HK-2 (cell line): ENCODE results near the gene SCARB1.

Experiments
- DNase-seq: peaks from one replicate; pipeline ENCODE4 v3.0.0-alpha.2; 2018; ENCODE audit not compliant: unreplicated experiment

The SCARB1 gene

DNA sequence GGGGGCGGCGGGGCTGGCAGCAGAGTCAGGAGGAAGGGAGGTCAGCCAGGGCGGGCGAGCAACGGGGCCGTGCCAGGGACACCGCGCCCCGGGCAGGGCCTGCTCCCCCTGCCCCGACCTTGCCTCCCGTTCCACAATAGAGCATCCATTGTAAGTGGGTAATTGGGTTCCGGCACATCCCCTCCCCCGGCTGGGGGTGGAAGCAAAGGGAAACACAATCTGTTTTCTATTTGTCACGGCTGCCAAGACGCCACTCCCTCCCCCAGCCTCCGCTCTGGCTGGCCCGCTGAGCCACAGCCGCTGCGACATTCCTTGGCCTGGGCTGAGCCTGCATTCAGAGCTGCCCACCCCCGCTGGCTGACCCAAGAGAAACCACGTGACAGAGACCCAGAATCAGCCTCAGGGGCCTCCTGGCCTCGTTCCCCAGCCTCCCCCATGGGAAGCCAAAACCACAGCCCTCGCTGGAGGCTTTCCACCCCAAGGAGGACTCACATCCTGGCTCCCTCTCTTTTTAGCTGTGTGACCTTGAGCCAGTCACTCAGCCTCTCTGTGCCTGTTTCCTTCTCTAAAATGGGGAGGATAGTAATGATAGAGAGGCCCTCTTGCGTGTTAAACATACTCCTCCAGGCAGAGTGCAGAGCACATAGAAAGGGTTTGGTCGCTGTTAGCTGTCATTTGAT is 117.6 kb downstream of the SCARB1 start:
- DNase-seq = peak; percentile 87

DNA sequence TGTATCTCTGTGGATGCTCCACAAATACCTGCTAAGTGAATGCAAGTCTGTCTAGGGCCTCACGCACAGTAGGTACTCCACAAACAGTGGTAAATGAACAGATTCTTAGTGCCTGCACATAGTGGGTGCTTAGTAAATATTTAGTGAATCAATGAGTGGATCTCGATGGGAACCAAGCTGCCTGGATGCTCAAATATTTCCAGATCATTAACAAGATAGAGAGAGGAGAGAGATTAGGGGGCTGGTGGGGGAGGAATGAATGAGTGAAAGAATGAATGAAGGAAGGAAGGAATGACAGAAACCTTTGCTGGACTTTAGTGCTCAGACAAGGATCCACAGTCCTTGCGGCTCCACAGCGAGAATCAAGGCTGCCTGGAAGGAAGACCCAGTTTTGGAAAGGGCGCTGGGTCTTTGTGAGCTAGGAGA is 118.2 kb downstream of the SCARB1 start:
- no peak for DNase-seq

DNA sequence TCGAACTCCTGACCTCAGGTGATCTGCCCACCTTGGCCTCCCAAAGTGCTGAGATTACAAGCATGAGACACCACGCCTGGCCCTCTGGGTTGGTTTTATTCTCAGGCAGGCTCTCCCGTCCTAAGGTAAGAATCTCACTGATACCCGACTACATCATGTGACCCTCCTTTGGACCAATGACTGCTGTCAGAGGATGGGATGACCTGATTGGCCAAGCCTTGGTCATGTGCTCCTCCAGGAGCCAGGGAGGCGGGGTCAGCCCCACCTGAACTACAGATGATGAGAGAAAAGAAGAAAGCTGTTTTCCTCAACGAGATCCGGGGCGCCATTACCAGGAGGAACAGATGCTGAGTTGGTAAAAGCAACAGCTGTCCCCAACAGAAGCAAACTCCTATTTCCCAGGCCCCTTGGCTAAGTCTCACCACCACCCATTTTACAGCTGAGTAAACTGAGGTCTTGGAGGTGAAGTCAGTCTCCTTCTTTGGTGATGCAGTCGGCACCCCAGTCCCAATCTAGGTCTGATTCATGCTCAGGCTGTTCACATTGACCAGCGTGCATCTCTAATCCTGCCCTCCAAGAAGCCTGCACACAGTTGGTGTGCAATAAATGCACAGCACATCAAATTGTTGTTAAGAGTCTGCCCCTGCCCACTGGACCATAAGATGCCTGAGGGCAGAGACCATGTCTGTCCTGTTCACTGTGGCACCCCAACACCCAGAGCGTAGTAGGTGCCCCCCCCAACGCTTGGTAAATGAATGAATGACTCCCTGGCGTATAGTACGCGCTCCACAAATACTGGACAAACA is 118.8 kb downstream of the SCARB1 start:
- no peak for DNase-seq

DNA sequence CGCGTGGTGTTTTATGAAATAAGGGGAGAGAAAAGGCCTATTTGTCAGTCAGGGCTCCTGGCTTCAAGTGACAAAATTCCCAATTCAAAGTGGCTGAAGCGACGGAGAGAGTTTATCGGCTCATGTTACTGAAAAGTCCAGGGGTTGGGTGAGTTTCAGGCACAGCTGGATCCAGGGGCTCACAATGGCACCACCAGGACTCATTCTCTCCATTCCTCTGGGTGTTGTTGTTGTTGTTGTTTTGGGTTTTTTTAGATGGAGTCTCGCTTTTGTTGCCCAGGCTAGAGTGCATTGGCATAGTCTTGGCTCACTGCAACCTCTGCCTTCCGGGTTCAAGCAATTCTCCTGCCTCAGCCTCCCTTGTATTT is 119.4 kb downstream of the SCARB1 start:
- DNase-seq = no peak

DNA sequence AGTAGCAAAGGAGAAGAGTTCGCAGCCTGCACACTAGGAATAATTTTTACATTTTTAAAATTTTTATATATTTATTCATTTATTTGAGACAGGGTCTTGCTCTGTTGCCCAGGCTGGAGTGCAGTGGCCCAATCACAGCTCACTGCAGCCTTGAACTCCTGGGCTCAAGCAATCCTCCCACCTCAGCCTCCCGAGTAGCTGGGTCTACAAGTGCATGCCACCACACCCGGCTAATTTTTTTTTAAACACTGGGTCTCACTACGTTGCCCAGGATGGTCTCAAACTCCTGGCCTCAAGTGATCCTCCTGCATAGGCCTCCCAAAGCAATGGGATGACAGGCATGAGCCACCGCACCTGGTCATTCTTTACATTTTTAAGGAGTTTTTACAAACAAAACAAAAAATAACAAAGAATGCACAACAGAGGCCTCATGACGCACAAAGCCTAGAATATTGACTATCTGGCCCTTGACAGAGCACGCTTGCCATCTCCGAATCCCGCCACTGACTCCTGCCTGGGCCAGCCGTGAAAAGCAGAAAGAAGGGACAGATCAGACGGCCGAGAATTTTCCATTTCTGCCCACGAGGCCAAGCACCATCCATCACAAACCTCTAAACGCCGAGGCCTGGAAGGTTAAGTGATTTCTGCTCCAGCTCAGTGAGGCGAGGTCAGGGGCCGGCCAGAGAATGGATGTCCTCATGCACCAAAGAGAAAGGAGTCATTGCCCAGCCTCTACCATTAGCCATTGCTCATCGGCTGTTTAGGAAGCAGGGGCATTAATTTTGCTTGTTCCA is 120.0 kb downstream of the SCARB1 start:
- DNase-seq = no peak

DNA sequence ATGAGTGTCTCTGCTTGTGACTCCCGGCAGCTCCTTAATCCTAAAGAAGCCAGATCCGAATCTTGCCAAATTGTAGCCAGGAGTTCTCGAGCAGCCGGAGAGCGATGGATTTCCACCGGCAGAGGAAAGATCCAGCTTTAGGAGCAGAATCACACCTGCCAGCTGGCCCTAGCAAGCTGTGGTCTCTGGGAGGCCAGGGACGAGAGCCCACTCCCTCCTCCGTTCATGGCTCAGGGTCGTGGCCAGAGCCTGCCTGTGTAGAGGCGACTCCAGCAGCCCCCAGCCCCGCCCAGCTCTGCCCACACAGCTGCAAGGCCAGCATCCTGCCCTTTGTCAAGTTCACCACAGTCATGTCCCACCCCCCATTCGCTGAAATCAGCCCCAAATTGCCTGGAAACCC is 121.0 kb downstream of the SCARB1 start:
- no peak for DNase-seq

DNA sequence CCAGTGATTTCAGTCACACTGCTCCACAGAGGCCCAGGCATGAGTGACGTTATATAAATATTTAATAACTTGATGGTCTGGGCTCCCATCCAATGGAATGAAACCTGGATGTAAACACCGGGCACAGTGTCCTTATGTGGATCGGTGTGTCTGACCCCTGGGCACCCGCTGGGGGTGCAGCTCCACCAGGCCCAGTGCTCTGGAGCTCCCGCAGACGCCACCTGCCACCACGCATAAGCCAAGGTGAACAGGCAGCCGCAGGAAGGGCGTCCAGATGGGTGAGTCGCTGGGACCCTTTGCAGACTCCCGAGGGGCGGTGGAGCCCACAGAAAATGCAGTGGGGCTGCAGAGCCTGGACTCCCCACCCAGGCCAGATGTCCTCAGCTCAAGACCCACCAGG is 121.6 kb downstream of the SCARB1 start:
- DNase-seq = no peak

DNA sequence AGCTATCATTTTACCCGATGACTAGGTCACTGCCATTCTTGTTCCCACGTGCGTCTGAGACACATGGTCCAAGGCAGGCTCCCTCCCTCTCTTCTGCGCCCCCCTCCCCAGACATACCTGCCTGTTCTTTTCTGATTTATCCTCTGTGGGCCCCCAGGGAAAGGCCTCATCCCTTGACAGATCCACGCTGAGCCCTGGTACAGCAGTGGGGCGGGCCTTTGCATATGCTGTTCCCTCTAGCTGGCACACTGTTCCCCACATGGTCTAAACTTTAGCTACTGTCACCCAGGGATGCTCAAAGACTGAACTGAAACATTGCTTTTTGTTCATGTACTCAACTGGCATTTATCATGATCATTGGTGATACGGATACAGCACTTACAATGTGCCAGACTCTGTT is 122.5 kb downstream of the SCARB1 start:
- no peak for DNase-seq

DNA sequence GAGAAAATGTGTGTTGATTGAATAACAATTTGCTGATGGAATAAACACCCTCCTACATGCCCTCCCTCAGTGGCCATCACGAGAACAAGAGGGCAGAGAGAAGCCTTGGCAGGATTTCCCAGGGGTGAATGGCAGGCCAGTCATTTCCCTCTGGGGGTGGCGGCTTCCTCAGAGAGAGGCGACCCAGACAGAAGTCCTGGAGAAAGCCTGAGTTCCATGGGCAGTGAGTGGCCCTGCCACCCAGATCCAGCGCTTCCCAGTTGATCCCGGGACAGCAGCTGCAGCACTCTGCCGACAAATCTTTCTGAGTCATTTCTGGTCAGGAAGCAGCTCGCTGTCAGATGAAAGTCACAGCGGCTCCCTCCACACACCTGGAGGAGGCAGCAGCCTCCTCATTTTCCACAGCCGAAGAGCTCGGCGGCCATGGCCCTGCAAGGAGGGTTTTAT is 123.0 kb downstream of the SCARB1 start:
- peak; percentile 64 for DNase-seq

DNA sequence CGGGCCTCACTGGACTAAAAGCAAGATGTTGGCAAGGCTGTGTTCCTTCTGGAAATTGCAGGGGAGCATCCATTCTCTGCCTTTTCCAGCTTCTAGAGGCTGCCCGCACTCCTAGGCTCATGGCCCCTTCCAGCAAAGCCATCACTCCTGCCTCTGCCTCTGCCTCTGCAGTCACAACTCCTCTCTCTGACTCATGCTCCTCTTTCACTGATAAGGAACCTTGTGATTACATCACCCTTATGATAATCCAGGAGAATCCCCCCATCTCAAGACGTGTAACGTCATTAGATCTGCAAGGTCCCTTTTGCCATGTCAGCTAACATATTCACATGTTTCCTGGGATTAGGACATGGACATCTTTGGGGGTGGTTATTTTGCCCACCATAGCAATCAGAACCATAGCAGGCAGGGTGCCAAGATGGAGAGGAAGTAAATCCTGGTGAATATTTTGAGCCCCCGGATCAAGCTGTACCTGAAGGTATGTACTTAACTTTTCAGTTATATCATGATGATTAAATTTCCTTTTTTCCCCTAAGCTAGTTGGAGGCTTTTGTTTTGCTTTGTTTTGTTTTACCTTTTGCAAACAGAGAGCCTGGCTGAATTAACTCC is 123.6 kb downstream of the SCARB1 start:
- no peak for DNase-seq

DNA sequence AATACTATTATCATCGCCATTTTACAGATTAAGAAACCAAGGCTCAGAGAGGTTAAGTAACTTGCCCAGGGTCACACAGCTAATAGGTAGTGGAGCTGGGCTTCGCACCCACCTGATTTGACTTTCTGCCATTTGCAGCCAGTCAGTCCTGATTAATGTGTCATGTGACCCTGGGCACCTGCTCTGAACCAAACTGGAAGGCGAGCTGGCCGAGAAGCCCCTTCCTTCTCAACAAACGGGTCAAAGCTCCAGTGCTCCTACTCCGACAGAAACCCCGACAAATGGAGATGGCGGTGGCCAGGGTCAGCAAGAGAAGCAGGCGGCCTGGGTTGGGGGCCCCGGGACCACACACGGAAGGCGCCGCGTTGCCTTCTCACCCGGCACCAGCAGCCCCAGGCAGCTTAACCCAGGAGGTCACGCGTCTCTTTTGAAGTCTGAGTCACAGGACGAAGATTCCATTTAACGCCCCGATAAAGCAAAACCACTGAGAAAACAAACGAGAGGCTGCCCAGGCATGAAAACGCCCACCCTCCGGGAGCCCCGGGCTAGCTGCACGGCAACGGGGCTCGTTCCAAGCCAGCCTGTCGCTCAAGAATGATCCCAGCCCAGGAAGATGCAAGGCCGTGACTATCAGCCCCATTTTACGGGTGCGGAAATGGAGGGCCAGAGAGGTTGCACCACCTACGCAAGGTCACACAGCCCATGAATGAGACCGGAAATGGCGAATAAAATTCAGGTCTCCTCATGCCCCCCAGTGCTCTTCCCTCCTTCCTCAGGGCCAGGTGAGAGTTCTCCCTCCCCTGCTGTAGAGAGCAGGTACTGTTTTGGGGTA is 124.8 kb downstream of the SCARB1 start:
- DNase-seq = no peak

DNA sequence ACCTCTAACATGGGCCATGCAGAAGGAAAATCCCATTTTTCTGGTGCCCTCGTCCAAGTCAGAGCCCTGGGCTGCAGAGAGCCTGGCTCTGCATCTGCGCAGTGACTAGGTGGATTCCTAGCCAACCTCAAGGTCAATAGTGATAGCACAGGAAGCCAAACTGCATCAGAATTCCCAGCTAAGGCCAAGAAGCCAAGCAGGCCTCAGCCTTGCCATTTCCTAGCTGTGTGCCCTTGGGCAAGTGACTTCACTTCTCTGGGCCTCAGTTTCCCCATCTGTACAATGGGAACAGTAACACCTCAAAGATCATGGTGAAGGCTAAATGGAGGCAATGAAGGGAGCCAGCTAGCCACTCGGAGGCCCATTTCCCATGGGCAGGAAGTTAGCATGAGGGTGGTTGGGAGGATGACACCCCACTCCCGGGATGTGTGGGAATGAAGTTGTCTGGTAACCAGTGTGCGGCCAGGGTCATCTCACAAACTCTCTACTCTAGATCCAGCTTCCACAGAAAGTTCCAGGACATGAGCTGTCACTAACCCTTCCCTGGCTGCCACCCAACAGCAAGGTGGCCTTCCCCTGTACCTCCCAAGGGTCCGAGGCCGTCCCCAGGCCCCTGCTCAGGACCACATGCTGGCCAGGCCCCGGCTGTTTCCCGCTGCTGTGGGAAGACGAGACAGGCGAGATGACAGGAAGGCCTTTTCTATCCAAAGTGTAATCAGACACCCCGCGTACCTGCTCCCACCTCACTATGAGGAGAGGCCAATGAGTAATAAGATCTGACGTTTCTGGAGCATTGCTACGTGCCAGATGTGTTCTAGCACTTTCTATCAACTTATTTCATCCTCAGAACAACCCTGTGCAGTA is 125.7 kb downstream of the SCARB1 start:
- DNase-seq = no peak

DNA sequence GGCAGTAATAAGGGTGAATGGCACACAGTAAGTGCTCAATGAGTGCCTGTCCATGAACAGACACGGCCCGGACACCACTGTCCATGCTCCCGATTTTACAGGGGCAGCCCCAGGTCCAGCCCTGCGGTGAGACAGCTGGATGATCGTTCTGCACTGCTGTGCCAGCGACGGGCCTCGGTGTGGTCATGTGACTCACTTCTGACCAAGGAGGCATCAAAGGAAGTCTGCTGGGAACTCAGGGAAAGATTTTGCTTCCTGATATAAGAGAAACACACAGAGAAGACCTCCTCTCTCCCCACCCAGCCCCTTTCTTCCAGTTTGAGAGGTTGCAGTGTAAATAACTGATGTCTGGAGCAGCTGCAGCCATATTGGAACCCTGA is 126.6 kb downstream of the SCARB1 start:
- DNase-seq = peak; percentile 49

DNA sequence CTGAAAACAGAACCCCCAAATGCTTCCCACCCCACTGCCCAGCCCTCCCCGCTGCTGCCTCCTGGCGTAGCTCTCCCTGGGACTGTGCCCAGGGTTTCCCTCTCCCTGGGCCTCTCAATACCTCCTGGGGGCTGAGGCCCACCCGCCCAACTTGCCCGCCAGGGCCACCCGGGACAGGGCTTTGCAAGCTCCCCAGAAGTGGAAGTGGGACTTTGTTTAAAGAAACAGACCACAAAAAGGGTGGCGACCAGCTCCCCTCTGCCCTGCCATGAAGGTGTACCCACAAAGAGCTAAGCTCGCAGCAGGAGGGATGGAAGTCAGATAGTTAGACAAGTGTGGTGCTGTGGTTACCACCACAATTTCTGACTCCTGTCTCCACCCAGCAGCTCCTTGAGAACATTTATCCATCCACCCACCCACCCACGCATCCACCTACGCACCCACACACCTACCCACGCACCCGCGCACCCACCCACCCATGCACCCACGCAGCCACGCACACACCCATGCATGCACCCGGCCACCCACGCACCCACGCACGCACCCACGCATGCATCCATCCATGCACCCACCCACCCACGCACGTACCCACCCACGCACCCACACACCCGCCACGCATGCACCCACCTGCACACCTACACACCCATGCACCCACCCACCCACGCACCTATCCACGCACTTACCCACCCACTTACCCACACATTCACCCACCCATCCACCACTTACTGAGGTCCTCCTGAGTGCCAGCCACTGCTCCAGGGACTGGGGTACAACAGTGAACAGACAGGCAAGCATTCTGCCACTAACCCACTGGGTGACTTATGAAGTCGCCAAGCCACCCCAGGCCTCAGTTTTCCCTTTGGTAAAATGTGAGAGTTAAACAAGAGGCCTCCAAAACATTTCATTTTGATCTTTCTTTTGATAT is 127.3 kb downstream of the SCARB1 start:
- no peak for DNase-seq

DNA sequence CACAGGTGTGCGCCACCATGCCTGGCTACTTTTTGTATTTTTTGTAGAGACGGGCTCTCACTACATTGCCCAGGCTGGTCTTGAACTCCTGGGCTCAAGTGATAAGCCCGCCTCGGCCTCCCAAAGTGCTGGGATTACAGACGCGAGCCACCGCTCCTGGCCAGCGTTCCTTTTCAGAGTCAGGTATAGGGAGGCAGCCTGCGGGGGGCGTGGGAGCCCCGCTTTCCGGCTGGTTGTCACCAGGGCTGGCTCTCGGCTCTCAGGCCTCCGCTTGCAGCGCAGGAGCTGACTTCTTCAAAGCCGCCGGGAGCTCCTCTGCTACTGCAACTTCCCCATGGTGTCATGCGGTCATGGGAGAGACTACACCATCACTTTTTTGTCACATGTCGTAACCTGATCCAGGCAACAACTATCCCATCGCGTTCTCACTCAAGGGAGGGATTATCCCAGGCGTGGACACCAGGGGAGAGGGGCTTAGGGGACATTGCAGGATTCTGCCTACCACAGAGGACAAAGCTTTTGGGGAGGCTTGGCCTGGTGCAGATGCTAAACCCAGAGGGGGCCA is 129.4 kb downstream of the SCARB1 start:
- DNase-seq = no peak

DNA sequence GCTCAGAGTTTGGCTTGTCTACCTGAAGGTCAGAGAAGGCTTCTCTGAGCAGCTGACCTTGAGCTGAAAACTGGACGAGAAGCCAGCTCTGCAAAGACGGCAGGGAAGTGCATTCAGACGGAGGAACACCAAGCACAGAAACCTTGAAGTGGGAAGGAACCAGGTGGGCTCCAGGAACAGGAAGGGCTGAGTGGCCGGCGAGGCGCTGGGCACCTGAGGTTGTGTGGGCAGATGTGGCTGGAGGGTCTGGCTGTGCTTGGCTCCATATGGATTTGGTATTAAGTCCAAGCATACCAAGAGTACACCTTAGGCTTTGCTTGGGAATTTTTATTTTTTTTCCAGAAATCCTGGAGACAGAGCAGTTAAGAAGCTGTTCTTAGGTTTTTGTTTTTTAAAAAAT is 130.6 kb downstream of the SCARB1 start:
- no peak for DNase-seq

DNA sequence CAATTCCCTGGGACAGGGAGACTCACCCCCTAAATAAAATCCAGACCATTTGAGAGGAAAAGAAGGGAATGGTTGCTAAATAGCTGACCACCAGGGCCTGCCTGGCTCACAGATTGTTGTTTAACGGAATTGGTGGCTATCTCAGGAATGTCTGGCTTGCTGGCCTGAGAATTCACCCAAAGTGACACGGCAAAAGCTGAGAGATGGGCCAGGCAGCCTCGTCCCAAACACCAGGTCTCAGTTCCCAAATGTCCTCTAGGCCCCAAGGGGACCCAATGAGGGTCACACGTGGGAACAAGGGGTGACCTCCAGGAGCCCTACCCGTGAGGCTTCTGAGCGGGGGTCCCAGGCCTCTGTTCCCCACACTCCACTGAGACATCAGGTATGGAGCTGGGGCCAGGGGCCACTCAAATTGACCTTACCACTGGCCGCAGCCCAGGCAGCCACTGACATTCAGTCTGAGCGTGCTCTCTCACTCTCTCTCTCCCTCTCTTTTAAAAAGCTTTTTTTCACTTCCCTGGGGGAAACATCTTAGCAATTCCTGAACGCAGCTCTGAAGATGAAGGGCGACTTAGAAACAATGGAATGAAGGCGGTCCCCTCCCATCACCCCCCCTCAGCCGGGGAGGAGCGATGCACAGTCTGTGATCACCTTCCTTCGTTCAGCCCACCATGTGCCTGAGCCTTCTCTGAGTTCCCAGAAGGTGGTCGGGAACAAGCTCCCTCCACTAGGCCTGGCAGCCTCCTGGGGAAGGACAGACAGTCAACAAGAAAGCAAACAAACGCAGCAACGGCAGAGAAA is 131.2 kb downstream of the SCARB1 start:
- no peak for DNase-seq

DNA sequence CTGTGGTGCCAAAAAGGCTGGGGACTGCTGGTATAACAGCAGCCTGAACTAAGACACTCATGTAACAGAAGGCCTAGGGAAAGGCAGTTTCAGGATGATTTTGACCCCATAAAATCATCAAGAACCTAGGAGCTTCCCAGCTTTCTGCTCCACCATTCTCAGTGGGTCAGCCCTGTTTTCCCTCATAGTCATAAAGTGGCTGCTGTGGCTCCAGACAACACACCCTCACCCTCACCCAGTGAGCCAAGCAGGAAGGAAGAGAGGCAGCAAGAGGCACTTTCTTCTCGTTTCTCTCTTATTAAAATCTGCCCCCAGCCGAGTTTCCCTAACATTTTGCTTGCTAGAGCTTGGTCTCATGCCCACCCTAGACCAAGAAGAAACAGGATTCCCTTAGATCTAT is 131.8 kb downstream of the SCARB1 start:
- DNase-seq = no peak
